Astrocyte (in vitro differentiated cells and primary cell): ENCODE data around the gene MCUB.

ENCODE experiments used
- CTCF ChIP-seq: IDR thresholded peaks from 2 replicates; pipeline ENCODE4 v1.5.1; 2011; ENCODE audit warnings: low read depth, mild to moderate bottlenecking, inconsistent platforms, low read length, moderate library complexity; ENCODE audit not compliant: insufficient read depth
- EZH2 ChIP-seq: IDR thresholded peaks from 2 replicates; pipeline ENCODE4 v1.6.1; 2012; ENCODE audit warnings: mild to moderate bottlenecking, low read length, inconsistent platforms; ENCODE audit not compliant: insufficient read depth

DNA sequence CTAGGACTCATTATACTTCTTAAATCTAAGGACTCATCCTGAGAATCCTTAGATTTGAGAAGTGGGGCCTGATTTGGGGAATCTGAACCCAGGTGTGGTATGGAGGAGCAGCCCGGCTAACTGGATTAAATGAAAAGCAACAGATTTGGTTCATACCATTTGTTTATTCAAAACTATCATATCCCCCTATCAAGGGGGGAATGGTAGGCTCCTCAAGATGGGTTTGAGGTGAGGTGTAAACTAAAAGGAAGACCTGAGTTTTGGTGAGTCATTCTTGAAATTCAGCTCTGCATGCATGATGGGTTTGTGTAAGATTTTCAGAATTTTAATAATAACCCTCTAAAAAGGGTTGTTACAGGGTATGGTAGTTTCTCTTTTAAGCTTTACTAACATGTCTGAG lies 89.8 kb downstream of the MCUB start:
- TF ChIP-seq EZH2 (no peak), CTCF (no peak)
